Upper lobe of left lung (tissue), 4 donors: ENCODE measurements around the gene TSPAN2.

Experiments
- CTCF ChIP-seq, 6 experiments: fragments of 450-650 bp in 4 of 6; fragments of 200-600 bp in 2 of 6; sonication (generic) in 2 of 6; IDR thresholded peaks; one replicate each; pipeline ENCODE4 v1.5.1; 2016 to 2019; ENCODE audit warnings: antibody characterized with exemption in 6 of 6
- EP300 ChIP-seq, 4 donors: sonication (generic); formaldehyde crosslinking; IDR thresholded peaks; one replicate each; pipeline ENCODE4 v1.5.1; 2017; ENCODE audit warnings: antibody characterized with exemption in 4 of 4, control low read depth in 2 of 4
- POLR2A ChIP-seq, 4 donors: fragments of 450-650 bp; IDR thresholded peaks; one replicate each; pipeline ENCODE4 v1.5.1; 2016 to 2017; ENCODE audit warnings: antibody characterized with exemption in 4 of 4, mild to moderate bottlenecking in 2 of 4
- POLR2AphosphoS5 ChIP-seq, 2 donors: sonication (generic); formaldehyde crosslinking; IDR thresholded peaks; one replicate each; pipeline ENCODE4 v1.5.1; 2017; ENCODE audit warnings: antibody characterized with exemption in 2 of 2

- no peak for TF ChIP-seq CTCF (IDR thresholded peaks at IDR 0.05)
- TF ChIP-seq POLR2A (IDR thresholded peaks at IDR 0.05) = no peak
- TF ChIP-seq POLR2AphosphoS5 (IDR thresholded peaks at IDR 0.05) = no peak
- TF ChIP-seq EP300 (IDR thresholded peaks at IDR 0.05) = peak in 1 of 4 donors; percentile 16
Observed at GRCh38 chr1:115107516-115108260, 18.4 kb upstream of the TSPAN2 start.
